Small intestine (tissue), 7 donors: ENCODE data around the gene SEMA5A. TPM values are rescaled to one million over a fixed set of nuclear protein-coding genes. Genes with fewer than 3 reads are reported as not detected.
A peak's percentile ranks its signal among the peaks of the same experiment; 100 is the strongest.

ENCODE experiments used
- DNase-seq, 2 donors: peaks; one replicate each; pipeline versions ENCODE4 v3.0.0 to v3.0.0-alpha.2; 2013
- FAIRE-seq: peaks from 2 replicates; lab custom pipeline; 2012; peaks lifted over from hg19 to GRCh38; lab: Jason Lieb, UNC
- H3K27ac ChIP-seq, 3 donors: one replicate each; pipeline ENCODE4 v1.5.1; 2013; ENCODE audit warnings: low read length in 2 of 3, mild to moderate bottlenecking in 2 of 3, control low read depth in 1 of 3, inconsistent platforms in 1 of 3, low read depth in 1 of 3, moderate library complexity in 1 of 3
- H3K27me3 ChIP-seq, 3 donors: one replicate each; pipeline ENCODE4 v1.6.1; 2013; ENCODE audit warnings: low read length in 3 of 3, inconsistent platforms in 1 of 3; ENCODE audit not compliant: control insufficient read depth in 3 of 3, insufficient read depth in 3 of 3
- H3K36me3 ChIP-seq, 3 donors: one replicate each; pipeline ENCODE4 v1.6.1; 2013; ENCODE audit warnings: low read length in 3 of 3, inconsistent platforms in 1 of 3, low read depth in 1 of 3, mild to moderate bottlenecking in 1 of 3, moderate library complexity in 1 of 3; ENCODE audit not compliant: control insufficient read depth in 3 of 3, insufficient read depth in 2 of 3
- H3K4me1 ChIP-seq, 3 donors: one replicate each; pipeline ENCODE4 v1.6.1; 2013; ENCODE audit warnings: low read length in 2 of 3, inconsistent platforms in 1 of 3, low read depth in 1 of 3, mild to moderate bottlenecking in 1 of 3, moderate library complexity in 1 of 3; ENCODE audit not compliant: control insufficient read depth in 3 of 3, insufficient read depth in 2 of 3
- H3K4me3 ChIP-seq, 3 donors: one replicate each; pipeline ENCODE4 v1.5.1; 2013; ENCODE audit warnings: low read length in 3 of 3, control low read depth in 1 of 3, inconsistent platforms in 1 of 3, low read depth in 1 of 3, mild to moderate bottlenecking in 1 of 3, moderate library complexity in 1 of 3
- H3K9me3 ChIP-seq, 2 donors: one replicate each; pipeline ENCODE4 v1.6.1; 2013; ENCODE audit warnings: low read depth in 1 of 2, low read length in 1 of 2; ENCODE audit not compliant: control insufficient read depth in 2 of 2, insufficient read depth in 1 of 2
- WGBS, 3 donors: extraction: QIAGEN DNeasy Blood & Tissue Kit; methylation state at CpG; one replicate each; pipeline ENCODE4 v1.1.7; 2013; 5-methylcytosine and 5-hydroxymethylcytosine counted together
- polyA plus RNA-seq, 4 donors: library from polyadenylated mRNA; stranded (reverse) in 3 of 4; unstranded in 1 of 4; fragments of 200-250 nt in 3 of 4; fragments of 120-200 nt in 1 of 4; gene quantifications; one replicate each; pipeline versions ENCODE4 v1.2.1 to v1.2.3, GENCODE V29; 2013
- donor health status: healthy with polysubstance abuse.
- donor health status: control.
- donor health status: control.
- donor health status: Bipolar disorder and iron deficiency.
- donor health status: healthy.

The SEMA5A gene
- polyA plus RNA-seq, 4 donors, result 0.45 to 11.1 (median 1.2) TPM

- no peak for FAIRE-seq
- 76 to 89% (median 79%) methylated on average over 3 of the region's 3 CpGs for WGBS, 3 donors
- Histone ChIP-seq H3K27me3 (no peaks in the 10 kb centered on the region), H3K4me3 (no peak overlapping the region), H3K36me3 (peaks cover 0 to 2% (median 0%) of the 10 kb centered on the region in 3 donors), H3K9me3 (peaks cover 0 to 8% of the 10 kb centered on the region in 2 donors), H3K27ac (no peak overlapping the region), H3K4me1 (no peaks in the 10 kb centered on the region)
- DNase-seq, result no peak
Measured at GRCh38 chr5:9460885-9461645, 84.8 kb downstream of the SEMA5A start.

GRCh38 chr5:9456435-9457042 lies 89.3 kb downstream of the SEMA5A start:
- WGBS, 3 donors, result 67 to 83% (median 79%) methylated on average over 3 of the region's 3 CpGs

GRCh38 chr5:9455826-9456434 lies 89.9 kb downstream of the SEMA5A start:
- Histone ChIP-seq H3K9me3 (peaks cover 0 to 15% of the 10 kb centered on the region in 2 donors), H3K36me3 (peaks cover 0 to 2% (median 0%) of the 10 kb centered on the region in 3 donors), H3K4me1 (no peaks in the 10 kb centered on the region), H3K4me3 (no peak overlapping the region), H3K27ac (no peak overlapping the region), H3K27me3 (no peaks in the 10 kb centered on the region)
- no peak for DNase-seq
- WGBS, 3 donors, result 64 to 82% (median 74%) methylated on average over 4 of the region's 4 CpGs
- no peak for FAIRE-seq

More at GRCh38 chr5:9456435-9457042, 89.3 kb downstream of the SEMA5A start:
- peaks cover 0 to 2% (median 0%) of the 10 kb centered on the region in 3 donors for H3K36me3 ChIP-seq
- peaks cover 0 to 15% of the 10 kb centered on the region in 2 donors for H3K9me3 ChIP-seq
- no peak overlapping the region for H3K4me3 ChIP-seq
- FAIRE-seq (no peak), DNase-seq (no peak)
- no peaks in the 10 kb centered on the region for H3K27me3 ChIP-seq
- H3K27ac ChIP-seq, result no peak overlapping the region
- H3K4me1 ChIP-seq, result no peaks in the 10 kb centered on the region

GRCh38 chr5:9454491-9454890 lies 91.4 kb downstream of the SEMA5A start:
- FAIRE-seq (no peak), DNase-seq (no peak)
- H3K36me3 ChIP-seq, result peaks cover 0 to 2% (median 0%) of the 10 kb centered on the region in 3 donors
- 57 to 71% (median 60%) methylated on average over 3 of the region's 3 CpGs for WGBS, 3 donors
- no peak overlapping the region for H3K27ac ChIP-seq
- no peaks in the 10 kb centered on the region for H3K27me3 ChIP-seq
- H3K4me1 ChIP-seq, result peaks cover 0 to 2% (median 0%) of the 10 kb centered on the region in 3 donors
- H3K9me3 ChIP-seq, result peaks cover 0 to 15% of the 10 kb centered on the region in 2 donors
- H3K4me3 ChIP-seq, result no peak overlapping the region

- peak in 1 of 2 donors; percentile 11 for DNase-seq
- WGBS, 3 donors, result 64 to 78% (median 69%) methylated on average over 4 of the region's 4 CpGs
- peaks cover 0 to 11% of the 10 kb centered on the region in 2 donors for H3K9me3 ChIP-seq
- H3K4me1 ChIP-seq, result peaks cover 0 to 2% (median 0%) of the 10 kb centered on the region in 3 donors
- no peaks in the 10 kb centered on the region for H3K36me3 ChIP-seq
- H3K4me3 ChIP-seq, result no peak overlapping the region
- H3K27ac ChIP-seq, result no peak overlapping the region
- no peaks in the 10 kb centered on the region for H3K27me3 ChIP-seq
- no peak for FAIRE-seq
Measured at GRCh38 chr5:9454012-9454481, 91.8 kb downstream of the SEMA5A start.

GRCh38 chr5:9453480-9454011 lies 92.3 kb downstream of the SEMA5A start:
- Histone ChIP-seq H3K4me1 (peaks cover 0 to 2% (median 0%) of the 10 kb centered on the region in 3 donors), H3K27me3 (no peaks in the 10 kb centered on the region), H3K27ac (no peak overlapping the region), H3K4me3 (no peak overlapping the region), H3K36me3 (no peaks in the 10 kb centered on the region), H3K9me3 (peaks cover 0 to 9% of the 10 kb centered on the region in 2 donors)
- WGBS, 3 donors, result 90 to 95% (median 90%) methylated on average over 2 of the region's 2 CpGs
- DNase-seq, result no peak
- FAIRE-seq, result no peak

GRCh38 chr5:9452181-9452580 lies 93.7 kb downstream of the SEMA5A start:
- 65 to 86% (median 84%) methylated on average over 2 of the region's 2 CpGs for WGBS, 3 donors

GRCh38 chr5:9451037-9451436 lies 94.8 kb downstream of the SEMA5A start:
- no peak overlapping the region for H3K4me3 ChIP-seq
- FAIRE-seq (no peak), DNase-seq (no peak)
- peaks cover 0 to 7% of the 10 kb centered on the region in 2 donors for H3K9me3 ChIP-seq
- H3K27ac ChIP-seq, result no peak overlapping the region
- H3K4me1 ChIP-seq, result peaks cover 0 to 5% (median 0%) of the 10 kb centered on the region in 3 donors
- H3K36me3 ChIP-seq, result no peaks in the 10 kb centered on the region
- H3K27me3 ChIP-seq, result no peaks in the 10 kb centered on the region
- WGBS, 3 donors, result 86 to 94% (median 88%) methylated on average over 4 of the region's 4 CpGs

More at GRCh38 chr5:9452181-9452580, 93.7 kb downstream of the SEMA5A start:
- H3K4me1 ChIP-seq, result peaks cover 0 to 2% (median 0%) of the 10 kb centered on the region in 3 donors
- FAIRE-seq (no peak), DNase-seq (no peak)
- H3K27me3 ChIP-seq, result no peaks in the 10 kb centered on the region
- H3K4me3 ChIP-seq, result no peak overlapping the region
- H3K36me3 ChIP-seq, result no peaks in the 10 kb centered on the region
- H3K27ac ChIP-seq, result no peak overlapping the region
- peaks cover 0 to 7% of the 10 kb centered on the region in 2 donors for H3K9me3 ChIP-seq
